Hematopoietic multipotent progenitor cell (in vitro differentiated cells): ENCODE data around the gene AQP2. TPM values are rescaled to one million over a fixed set of nuclear protein-coding genes. Genes with fewer than 3 reads are reported as not detected.

Experiments used
- DNase-seq, 3 donors: peaks; one replicate each; pipeline ENCODE4 v3.0.0-alpha.2; 2011 to 2015; ENCODE audit warnings: low read depth in 2 of 3, low spot score in 2 of 3
- total RNA-seq: library from RNA; depleted of rRNA; stranded (reverse); fragments of >200 nt; gene quantifications from one replicate; pipeline ENCODE4 v1.2.3, GENCODE V29; 2012

AQP2 gene
- total RNA-seq, 1 donor = under 0.01 TPM

DNA sequence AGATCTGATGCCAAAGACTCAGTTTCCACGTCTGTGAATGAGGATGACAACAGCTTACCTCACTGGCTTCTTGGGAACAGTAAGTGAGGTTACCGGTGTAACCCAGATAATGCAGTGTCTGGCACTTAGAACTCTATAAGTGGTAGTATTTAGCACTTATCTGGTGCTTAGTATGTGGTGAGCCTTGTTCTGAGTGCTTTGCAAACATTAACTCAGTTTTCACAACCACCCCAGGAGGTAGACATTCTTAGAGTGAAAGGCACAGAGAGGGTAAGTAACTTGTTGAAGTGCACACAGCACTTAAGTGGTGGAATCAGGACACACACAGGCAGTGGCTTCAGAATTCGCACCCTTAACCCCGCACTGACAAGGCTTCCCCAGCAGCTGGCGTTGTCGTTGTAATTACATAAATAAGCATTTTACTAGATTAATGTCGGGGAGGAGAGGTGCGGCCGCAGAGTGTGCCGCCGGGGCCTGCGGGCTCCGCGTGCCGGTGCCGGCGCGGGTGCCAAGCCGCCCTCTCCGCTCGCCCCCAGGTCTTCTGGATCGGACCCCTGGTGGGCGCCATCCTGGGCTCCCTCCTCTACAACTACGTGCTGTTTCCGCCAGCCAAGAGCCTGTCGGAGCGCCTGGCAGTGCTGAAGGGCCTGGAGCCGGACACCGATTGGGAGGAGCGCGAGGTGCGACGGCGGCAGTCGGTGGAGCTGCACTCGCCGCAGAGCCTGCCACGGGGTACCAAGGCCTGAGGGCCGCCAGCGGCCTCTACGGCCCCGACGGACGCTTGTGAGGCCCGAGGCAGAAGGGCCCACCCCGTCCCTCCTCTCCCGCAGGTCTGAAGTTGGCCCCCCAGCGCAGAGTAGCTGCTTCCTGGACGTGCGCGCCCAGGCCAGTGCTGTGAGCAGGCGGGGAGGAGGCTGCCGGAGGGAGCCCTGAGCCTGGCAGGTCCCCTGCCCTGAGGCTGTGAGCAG lies 4.6 kb downstream of the AQP2 start:
- DNase-seq = no peak

DNA sequence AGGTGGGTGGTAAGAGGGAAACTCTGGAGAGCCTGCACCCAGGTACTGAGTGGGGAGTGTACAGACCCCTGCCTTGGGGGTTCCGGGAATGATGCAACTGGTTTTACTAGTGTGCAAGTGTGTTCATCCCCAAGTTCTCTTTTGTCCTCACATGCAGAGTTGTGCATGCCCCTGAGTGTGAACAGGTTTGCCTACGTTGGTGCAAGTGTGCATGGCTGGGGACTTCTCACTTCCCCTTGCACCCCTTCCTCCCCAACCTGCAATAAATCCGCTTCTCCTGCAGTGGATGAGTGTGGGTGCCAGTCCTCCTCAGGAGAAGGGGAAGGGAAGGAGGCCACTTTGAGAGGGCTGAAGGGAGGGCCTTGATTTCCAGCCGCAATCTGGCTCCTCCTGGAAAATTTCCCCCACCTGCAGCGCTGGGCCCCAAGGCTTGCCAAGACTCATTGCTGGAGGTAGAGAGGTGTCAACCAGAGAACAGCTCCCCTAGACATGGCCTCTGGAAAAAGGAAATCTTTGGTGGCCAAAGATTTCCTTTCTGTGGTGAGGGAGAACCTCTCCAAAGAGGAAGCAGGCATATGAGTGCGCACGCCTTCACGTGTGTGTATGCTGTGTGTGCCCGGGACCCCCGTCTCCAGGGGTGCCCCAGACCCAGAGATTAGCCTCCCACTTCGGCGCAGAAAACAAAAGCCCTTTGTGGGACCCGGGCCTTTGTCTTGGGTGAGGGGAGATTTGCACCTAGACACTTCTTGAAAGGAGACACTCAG lies 5.5 kb downstream of the AQP2 start:
- DNase-seq = peak in 2 of 3 donors; percentile 45 to 66

DNA sequence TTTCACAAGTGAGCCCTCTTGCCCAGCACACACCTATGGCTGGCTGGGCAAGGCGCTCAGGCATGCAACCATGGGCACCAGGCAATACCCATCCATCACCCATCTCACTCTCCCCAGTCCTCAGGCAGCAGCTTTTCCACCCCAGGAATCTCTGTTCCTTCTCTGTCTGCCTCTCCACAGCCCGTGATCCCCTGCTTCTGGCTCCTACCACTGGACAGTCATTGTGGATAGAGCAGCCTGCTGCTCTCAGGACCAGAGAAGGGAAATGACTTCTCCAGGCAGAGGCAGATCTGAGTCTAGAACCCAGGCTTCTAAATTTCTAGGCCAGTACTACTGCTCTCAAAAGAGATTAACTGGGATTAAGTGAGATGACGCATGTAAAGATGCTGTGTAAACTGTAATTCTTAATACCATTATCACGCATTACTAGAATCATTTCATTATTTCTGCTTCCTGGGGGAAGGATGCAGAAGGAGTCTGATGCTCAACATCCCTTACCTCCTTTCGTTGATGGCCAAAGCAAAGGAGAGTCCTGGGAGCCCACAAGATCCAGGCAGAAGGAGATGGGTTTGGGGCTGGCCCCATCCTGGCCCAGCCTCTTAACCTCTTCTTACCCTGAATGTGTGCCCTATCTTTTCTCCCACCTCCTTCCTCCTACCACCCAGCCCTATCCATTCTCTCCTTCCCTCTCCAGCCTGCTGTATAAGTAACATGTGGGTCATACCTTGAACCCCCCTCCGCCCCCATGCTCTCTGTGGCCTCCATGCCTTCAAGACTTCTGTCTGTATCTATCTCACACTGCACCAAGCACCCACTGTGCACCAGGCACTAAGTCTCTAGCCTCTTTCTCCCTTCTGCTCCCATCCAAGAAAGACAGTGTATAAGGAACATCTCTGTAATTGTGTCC lies 6.4 kb downstream of the AQP2 start:
- no peak for DNase-seq

DNA sequence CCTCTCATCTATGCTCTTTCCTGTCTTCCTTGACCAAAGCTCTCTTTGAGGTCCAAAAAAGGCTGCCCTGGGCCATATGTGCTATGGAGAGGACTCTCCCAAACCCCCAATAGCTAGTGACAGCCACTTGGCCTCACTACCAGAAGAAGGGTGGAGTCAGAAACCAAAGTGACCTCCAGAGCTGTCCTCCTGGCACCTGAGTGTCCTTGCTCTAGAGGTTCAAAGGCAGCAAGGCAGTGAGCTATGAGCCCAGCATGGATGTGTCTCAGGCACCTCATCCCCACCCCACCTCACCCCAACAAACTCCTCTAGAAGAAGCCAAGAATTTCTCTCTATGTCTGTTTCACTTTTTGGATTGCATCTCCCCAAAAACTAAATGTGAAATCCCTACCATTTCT lies 7.0 kb downstream of the AQP2 start:
- DNase-seq = no peak

DNA sequence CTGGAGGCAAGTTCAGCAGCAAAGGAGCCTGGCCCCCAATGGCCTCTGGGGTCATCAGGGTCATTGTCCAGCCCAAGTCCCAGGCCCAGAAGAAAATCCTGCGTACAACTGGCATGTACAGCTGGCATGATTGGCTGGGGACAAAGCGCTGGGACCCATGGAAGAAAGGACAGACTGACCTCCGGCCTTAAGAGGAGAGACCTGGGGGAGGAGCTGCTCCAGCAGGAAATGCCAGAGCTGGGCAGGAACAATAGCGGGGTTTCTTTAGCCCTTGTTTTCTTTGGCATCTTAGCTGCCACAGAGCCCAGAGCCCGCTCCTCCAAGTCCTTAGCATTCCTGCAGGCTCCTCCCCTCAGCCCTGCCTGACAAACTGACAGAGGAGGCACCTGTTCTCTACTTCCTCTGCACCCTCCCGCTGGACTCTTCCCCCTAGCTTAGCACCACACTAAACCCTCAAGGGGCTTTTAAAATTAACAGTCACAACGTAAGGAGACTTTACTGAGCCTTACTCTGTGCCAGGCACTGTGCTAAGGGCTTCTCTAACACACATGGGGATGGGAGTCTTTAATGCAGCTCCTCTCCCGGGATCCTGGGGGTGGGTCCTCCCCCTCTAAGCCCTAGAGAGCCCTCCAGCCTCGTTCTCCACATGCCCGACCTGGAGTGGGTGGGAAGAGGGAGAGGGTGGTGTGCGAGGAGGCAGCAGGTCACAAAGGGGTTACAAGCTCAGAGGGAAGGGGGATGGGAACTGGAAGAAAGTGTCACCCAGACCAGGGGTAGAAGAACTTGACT lies 9.3 kb downstream of the AQP2 start:
- peak in 2 of 3 donors; percentile 42 to 84 for DNase-seq

DNA sequence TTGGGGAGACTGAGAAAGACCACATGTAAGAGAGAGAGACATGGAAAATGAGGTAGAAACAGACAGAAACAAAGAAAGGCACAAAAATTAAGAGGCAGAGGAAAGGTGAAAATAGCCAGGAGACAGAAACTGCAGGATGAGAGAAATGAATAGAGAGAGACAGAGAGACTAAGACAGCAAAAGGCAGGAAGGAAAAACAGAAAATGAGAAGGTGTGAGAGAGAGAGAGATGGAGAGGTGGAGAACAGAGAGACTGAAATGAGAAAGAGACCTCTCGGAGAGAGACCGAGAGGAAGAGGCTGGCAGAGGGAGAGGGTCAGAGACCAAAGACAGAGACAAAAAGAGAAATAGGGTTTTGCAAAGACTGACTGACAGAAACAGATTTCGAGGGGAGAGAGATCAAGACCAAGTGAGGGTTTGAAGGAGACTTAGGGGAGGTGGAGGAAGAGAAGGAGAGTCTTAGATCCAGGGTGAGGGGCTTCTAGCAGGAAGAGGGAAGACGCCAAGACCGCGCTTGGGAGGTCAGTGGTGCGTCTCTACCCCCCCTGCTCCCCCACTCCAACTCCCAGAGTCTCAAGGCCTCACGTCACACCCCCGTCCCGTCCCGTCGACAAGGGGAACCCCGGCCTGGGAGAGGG lies 10.1 kb downstream of the AQP2 start:
- no peak for DNase-seq

DNA sequence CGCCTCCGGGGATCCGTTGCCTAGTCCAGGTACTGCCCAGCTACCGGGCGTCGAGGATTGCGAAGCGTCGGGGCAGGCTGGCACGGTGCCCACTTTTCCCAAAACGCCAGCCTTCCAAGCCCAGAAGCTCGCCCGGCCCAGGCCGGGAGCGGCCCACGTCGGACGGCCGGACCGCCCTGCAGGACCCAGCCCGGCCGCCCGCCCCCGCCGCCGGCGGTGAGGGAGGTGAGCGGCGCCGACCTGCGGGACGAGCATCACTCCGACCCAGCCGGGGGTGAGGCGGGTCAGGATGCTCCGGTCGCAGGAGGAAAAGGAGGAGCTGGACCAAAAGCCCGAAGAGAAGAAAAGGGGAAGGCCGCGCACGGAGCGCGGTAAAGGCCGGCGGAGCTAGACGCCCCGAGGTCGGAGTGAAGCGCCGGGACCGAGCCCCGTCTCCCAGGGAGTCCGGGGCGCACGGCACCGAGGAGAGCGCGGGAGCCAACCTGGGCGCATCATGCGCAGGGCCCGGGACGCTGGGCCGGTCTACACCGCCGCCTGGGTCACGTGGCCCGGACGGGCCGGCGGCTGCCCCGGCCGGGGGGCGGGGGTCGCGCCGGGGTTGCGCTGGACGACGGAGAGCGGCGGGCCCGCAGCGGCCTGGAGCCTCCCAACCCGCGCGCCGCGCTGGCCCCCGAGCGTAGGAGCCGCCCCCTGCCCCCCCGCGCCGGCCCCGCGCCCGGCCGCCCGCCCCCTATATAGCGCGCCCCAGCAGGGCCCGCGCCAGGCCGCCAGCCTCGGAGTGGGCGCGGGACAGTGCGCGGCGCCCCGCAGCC lies 10.8 kb downstream of the AQP2 start, which contains the start of gene AQP5:
Gene AQP5, plus strand, starts transcription at position 762 of the 812 bp plus-strand sequence. CDS start 146 bp downstream, outside the sequence.
- DNase-seq = no peak

DNA sequence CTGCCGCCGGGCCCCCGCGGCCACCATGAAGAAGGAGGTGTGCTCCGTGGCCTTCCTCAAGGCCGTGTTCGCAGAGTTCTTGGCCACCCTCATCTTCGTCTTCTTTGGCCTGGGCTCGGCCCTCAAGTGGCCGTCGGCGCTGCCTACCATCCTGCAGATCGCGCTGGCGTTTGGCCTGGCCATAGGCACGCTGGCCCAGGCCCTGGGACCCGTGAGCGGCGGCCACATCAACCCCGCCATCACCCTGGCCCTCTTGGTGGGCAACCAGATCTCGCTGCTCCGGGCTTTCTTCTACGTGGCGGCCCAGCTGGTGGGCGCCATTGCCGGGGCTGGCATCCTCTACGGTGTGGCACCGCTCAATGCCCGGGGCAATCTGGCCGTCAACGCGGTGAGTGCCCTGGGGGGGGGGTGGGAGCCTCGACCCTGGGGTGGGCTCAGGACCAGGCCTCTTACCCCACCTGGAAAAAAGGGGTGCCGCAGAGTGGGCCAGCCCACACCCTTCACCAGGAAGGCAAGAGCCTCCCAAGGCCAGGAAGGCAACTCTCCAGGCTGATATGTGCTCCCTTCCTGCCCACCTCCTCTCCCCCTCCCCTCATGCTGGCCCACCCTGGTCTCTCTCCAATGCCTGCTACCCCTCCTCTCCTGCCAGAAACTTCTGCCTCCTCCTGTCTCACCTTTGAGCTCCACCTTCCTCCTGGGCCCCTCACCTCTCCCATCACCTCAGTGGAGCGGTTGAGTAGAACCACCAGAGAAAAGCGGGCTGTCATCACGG lies 11.6 kb downstream of the AQP2 start:
- DNase-seq = no peak

DNA sequence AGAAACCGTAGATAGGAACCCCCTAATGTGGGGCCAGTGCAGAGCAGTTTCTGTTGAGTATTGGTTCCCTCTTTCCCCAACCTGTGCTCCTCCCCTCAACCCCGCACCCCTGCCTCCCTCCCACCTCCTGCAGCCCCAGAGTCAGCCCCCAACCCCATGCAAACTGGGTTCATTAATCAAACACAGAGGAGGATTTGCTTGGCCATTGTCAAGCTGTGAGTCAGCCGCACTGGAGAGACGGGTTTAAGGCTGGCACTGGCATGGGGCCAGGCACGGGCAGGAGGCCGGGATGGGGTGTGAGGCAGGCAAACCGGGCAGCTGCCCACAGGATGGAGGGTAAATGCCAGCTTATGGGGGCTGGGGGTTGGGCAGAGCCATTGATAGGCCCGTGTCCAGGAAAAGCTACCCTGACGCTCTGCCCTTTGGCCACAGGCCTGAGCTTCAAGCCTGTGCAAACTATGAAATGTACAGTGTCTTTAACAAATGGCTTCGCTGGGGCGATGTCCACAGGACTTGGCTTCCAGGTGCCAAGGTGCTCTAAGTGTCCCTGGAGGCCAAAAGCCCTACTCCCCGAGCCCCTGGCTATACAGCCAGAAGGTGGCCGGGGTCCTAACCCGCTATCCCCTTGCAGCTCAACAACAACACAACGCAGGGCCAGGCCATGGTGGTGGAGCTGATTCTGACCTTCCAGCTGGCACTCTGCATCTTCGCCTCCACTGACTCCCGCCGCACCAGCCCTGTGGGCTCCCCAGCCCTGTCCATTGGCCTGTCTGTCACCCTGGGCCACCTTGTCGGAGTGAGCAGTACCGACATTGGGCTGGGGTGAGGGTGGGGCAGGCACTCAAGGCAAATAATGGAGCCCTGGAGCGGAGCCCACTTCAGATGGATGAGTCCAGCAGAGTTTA lies 12.6 kb downstream of the AQP2 start:
- no peak for DNase-seq

DNA sequence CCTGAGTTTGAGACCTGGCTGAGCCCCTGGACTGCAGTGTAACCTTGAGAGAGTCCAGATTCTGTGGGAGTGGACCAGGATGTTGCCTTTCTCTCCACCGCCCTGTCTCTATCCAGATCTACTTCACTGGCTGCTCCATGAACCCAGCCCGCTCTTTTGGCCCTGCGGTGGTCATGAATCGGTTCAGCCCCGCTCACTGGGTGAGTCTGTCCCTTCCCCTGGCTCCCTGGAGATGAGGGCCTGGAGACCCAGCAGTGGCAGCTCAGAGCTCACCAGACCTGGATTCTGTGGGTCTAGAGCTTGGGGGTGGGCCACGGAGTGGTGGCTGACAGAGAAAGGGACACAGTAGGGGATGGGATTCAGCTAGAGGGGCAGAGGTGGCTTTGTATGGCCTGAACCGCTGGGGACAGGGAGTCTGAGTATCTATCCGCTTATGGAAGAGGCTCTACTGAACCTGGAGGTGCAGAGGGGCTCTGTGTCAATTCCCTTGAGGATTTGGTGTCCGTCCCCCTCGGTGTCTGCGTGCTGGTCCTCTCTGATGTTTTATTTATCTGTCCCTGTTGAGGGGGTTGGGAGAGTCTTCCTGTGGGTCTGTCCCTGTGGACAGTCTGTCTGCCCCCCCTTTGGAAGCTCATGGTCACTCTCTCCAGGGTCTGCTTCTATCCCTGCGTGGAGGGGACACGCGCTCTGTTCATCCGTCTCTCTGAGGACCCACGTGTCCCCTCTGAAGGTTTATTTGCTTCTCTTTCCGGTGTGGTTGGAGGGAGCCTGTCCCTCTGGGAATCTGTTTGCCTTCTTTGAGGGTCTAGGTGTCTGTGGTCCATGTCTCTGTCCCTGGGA lies 13.7 kb downstream of the AQP2 start:
- no peak for DNase-seq

DNA sequence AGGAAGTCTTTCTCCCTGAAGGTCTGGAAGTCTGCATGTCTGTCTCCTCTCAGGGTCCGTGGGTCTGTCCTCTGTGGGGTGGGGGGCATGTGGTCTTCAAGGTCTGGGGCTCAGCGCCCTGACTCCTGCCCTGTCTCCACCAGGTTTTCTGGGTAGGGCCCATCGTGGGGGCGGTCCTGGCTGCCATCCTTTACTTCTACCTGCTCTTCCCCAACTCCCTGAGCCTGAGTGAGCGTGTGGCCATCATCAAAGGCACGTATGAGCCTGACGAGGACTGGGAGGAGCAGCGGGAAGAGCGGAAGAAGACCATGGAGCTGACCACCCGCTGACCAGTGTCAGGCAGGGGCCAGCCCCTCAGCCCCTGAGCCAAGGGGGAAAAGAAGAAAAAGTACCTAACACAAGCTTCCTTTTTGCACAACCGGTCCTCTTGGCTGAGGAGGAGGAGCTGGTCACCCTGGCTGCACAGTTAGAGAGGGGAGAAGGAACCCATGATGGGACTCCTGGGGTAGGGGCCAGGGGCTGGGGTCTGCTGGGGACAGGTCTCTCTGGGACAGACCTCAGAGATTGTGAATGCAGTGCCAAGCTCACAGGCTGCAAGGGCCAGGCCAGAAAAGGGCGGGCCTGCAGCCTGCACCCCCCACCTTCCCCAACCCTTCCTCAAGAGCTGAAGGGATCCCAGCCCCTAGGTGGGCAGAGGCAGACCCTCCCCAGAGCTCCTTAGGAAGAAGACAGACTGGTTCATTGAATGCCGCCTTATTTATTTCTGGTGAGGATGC lies 14.5 kb downstream of the AQP2 start:
- no peak for DNase-seq

DNA sequence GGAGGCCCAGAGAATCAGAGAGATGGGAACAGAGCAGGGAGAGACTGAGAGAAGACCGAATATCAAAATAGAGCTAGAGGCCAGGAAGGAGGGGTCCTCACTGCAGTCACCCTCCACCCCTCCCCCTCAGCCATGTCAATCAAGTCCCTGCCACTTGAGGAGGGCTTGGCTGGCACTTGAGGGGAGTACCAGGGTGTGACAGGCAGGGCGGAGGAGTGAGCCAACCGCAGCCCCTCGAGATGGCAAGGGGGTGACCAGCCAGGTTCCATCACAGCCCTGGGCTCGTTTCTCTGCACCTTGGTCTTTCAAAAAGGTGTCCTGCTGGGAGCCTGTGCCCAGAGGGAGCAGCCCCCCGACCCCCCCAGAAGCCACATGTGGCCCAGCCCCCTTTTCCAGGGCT lies 15.3 kb downstream of the AQP2 start:
- no peak for DNase-seq

DNA sequence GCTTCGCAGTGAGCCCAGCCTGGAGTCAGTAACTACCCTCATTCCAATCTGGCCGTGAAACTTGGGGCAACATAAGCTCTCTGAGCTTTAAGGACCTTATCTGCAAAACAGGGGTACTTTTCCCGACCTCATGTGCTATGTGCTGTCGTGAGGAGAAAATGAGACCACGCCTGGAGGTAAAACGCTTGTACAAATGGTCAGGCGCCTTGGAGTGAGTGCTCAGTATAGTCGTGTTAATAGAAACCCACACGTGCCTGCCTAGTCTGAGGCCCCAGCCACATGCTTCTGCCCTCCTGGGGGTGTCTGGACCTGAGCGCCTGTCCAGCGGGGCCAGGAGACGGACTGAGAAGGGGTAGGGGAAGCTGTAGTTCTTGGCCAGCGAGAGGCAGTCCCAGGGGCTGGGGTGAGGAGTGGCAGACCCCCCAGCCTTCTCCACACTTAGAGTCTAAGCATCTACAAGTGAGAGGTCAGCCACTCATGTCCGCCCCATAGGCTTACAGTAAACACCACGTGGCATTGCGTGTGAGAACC lies 16.0 kb downstream of the AQP2 start:
- DNase-seq = no peak

DNA sequence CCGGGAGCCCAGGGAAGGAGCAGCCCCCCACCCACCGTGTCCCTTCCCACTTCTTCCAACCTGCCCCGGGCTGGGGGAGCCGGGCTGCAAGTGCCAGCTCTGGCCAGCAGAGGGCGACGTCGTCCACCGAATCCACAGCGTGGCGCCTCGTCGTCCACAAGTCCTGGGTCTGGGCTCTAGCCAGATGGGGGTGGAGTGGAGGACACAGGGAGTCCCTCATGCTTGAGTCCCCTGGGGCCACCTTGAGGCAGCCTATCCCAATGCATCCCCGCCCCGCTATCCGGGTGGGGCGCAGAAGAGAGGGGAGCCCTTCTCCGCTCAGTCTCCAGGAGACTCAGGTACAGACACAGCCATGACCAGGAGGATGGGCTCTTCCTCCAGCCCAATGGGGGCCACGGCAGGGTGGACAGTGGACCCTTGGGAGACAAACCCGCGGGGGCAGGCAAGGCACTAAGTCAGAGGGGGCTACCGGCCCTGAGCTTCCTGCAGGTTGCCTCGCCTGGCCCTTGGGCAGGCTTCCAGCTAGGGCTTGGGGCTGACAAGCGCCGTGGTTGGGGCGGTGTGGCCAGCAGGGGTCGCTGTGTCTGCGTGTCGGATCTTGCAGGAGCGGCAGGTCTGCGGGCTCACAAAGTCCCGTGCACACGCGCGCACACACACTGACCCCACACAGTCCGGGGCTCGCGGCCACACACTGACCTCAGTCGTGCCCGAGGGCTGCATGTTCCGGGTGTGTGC lies 16.7 kb downstream of the AQP2 start:
- peak; percentile 84 to 90 (median 88) for DNase-seq
